Sigmoid colon (tissue), 3 donors: ENCODE data around the gene ACACA.

ENCODE experiments used
- POLR2A ChIP-seq, 2 donors: fragments of 450-650 bp; IDR thresholded peaks; one replicate each; pipeline ENCODE4 v1.6.1; 2016; ENCODE audit warnings: antibody characterized with exemption in 2 of 2, mild to moderate bottlenecking in 2 of 2, moderate library complexity in 2 of 2
- TF ChIP-seq, protein P1 (sequence below), 4 experiments: fragments of 450-650 bp in 3 of 4; fragments of 200-600 bp in 1 of 4; IDR thresholded peaks; one replicate each; pipeline ENCODE4 v1.5.1; 2016 to 2019; ENCODE audit warnings: antibody characterized with exemption in 4 of 4, mild to moderate bottlenecking in 3 of 4, moderate library complexity in 2 of 4

DNA sequence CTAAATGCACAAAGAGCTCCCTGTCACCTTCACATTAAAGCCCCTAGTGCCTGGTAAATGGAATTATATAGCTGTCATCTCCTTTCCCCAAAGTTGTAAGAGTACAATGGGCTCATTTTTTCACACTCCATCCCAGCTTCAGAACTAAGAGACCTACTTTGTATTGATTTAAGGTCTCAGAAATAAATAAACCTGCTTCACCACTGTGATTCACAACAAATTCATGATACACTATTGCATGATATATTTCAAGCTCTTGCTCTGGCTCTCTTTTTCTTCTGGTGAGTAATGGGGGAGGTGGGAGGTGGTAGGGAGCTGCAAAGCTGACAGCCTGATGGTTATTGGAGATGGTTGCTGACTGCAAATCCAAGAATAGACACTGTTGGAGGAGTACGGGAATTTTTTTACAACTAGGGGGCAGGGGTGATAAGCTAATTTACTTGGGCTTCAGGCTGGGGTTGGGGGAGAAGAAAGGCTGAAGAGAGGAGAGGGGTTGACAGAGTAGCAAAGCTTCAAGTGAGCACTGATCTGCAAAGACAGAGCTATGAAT, 268.0 kb downstream of the ACACA start:
- TF ChIP-seq, protein P1, sequence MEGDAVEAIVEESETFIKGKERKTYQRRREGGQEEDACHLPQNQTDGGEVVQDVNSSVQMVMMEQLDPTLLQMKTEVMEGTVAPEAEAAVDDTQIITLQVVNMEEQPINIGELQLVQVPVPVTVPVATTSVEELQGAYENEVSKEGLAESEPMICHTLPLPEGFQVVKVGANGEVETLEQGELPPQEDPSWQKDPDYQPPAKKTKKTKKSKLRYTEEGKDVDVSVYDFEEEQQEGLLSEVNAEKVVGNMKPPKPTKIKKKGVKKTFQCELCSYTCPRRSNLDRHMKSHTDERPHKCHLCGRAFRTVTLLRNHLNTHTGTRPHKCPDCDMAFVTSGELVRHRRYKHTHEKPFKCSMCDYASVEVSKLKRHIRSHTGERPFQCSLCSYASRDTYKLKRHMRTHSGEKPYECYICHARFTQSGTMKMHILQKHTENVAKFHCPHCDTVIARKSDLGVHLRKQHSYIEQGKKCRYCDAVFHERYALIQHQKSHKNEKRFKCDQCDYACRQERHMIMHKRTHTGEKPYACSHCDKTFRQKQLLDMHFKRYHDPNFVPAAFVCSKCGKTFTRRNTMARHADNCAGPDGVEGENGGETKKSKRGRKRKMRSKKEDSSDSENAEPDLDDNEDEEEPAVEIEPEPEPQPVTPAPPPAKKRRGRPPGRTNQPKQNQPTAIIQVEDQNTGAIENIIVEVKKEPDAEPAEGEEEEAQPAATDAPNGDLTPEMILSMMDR (IDR thresholded peaks at IDR 0.05): no peak
- no peak for TF ChIP-seq POLR2A (IDR thresholded peaks at IDR 0.05)
